GM13977 (cell line): Measurements from ENCODE around the gene BCAS3.
A peak's percentile ranks its signal among the peaks of the same experiment; 100 is the strongest.

Experiments
- DNase-seq: peaks from one replicate; pipeline ENCODE4 v3.0.0; 2012; ENCODE audit warnings: low spot score
- CTCF ChIP-seq: IDR thresholded peaks from 2 replicates; pipeline ENCODE4 v1.5.1; 2012; ENCODE audit warnings: mild to moderate bottlenecking, control low read depth; ENCODE audit not compliant: insufficient read depth; ENCODE audit errors: extremely low read depth, missing control alignments
- in situ Hi-C: fragments of 300-500 bp; cut with MboI; formaldehyde crosslinking; loops from one replicate; pipeline ENCODE4 v1.12.0; 2022; ENCODE audit warnings: low sequenced_read_pairs, low pct_unique_long_range_greater_than_20kb, mixed read lengths, inconsistent platforms; ENCODE audit not compliant: unreplicated experiment

BCAS3 gene

GRCh38 chr17:61412143-61412859, 734.6 kb downstream of the BCAS3 start:
- in situ Hi-C loops: loop anchor here (25.0 kb wide), 1 partner anchor 425 kb away; no protein-coding TSS in a partner anchor
- peak; percentile 96 for DNase-seq
- TF ChIP-seq CTCF: peak; percentile 98

GRCh38 chr17:61412860-61413660, 735.4 kb downstream of the BCAS3 start:
- peak; percentile 33 for DNase-seq
- in situ Hi-C loops: loop anchor here (25.0 kb wide), 1 partner anchor 424 kb away; no protein-coding TSS in a partner anchor
- no peak for TF ChIP-seq CTCF

DNA sequence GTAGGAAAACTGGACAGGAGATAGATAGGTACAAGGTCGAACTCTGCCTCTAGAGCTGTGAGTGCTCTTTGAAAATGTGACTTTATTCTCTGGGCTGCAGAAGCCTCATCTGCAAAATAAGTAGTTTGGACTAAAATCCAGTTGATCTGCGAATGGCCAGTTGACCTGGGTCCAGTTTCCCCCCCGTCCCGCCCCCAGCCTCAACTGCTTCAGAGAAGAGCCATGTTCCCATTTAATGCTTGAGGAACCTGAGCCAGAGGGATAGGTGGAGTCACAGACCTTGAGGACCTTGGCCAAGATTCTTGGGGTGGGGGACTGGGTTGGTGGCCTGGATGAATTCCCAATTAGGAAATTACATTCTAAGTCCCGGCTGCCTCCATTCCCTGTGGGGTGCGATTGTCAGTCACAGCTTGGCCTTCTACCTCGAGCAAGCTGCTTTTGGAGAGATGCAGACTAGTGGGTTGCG, 736.0 kb downstream of the BCAS3 start:
- TF ChIP-seq CTCF: no peak
- no peak for DNase-seq
- in situ Hi-C loops: loop anchor here (25.0 kb wide), 1 partner anchor 424 kb away; no protein-coding TSS in a partner anchor

DNA sequence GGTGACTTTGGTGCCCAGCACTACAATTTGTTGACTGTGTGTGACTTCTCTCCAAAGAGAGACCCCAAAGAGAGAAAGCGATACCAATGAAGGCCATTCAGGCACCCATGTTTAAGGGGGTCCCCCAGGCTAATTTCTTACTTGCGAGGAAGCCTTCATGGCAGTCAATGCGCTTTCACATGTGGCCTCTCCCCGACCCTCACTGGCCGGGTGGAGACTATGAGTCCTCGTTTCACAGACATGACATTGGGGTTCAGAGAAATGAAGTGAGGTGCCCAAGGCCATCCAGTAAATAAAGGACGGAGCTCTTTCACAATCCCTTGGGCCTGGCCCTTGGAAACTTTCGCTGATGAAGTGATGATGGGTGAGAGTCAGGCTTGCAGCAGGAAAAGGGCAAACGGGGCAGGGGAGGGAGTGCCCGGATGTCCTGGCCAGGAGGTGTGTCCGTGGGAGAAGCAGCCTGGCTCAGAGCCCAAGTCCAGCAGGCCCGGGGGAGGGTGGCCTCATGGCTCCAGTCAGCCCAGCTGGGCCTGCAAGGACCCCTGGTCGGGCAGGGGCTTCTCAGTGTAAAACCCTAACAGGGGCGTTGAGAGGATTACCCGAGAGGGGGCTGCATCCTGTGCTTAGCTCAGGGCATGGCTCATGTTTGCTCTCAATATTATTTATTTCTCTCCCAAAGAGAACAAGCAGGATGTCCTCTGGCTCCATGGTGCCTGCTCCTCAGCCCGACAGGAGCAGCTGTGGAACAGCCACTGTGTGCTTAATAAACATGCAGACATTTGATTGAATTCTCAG, 736.7 kb downstream of the BCAS3 start:
- in situ Hi-C loops: loop anchor here (25.0 kb wide), 1 partner anchor 423 kb away; no protein-coding TSS in a partner anchor
- TF ChIP-seq CTCF: no peak
- DNase-seq: peak; percentile 16

GRCh38 chr17:61414936-61415251, 737.2 kb downstream of the BCAS3 start:
- in situ Hi-C loops: loop anchor here (25.0 kb wide), 1 partner anchor 422 kb away; no protein-coding TSS in a partner anchor
- no peak for TF ChIP-seq CTCF
- DNase-seq: no peak
